Mesendoderm (in vitro differentiated cells): ENCODE data around the gene USPL1.

ENCODE experiments used
- DNase-seq: peaks from one replicate; pipeline ENCODE4 v3.0.0; 2013
- H2AK5ac ChIP-seq: 2 replicates; pipeline ENCODE4 v1.6.1; 2013; ENCODE audit warnings: low read length, inconsistent platforms
- H2BK120ac ChIP-seq: 2 replicates; pipeline ENCODE4 v1.6.1; 2013; ENCODE audit warnings: low read depth, mild to moderate bottlenecking, low read length, moderate library complexity, mixed read lengths
- H2BK15ac ChIP-seq: replicated peaks from 2 replicates; pipeline ENCODE4 v1.6.1; 2013; ENCODE audit warnings: low read depth, mild to moderate bottlenecking, moderate library complexity
- H2BK5ac ChIP-seq: 2 replicates; pipeline ENCODE4 v1.6.1; 2013; ENCODE audit warnings: low read length, inconsistent platforms
- H3K18ac ChIP-seq: 2 replicates; pipeline ENCODE4 v1.6.1; 2013; ENCODE audit warnings: mild to moderate bottlenecking, low read length, mixed read lengths
- H3K23ac ChIP-seq: one replicate; pipeline ENCODE4 v1.6.1; 2013; ENCODE audit warnings: low read length
- H3K27ac ChIP-seq: 2 replicates; pipeline ENCODE4 v1.5.1; 2013; ENCODE audit warnings: low read depth, mild to moderate bottlenecking, inconsistent platforms, low read length, moderate library complexity
- H3K27me3 ChIP-seq: 2 replicates; pipeline ENCODE4 v1.6.1; 2013; ENCODE audit warnings: low read length, control low read depth, mild to moderate bottlenecking, inconsistent platforms; ENCODE audit not compliant: insufficient read depth, poor library complexity
- H3K36me3 ChIP-seq: 2 replicates; pipeline ENCODE4 v1.6.1; 2013; ENCODE audit warnings: low read length, inconsistent platforms; ENCODE audit not compliant: control insufficient read depth, insufficient read depth
- H3K4ac ChIP-seq: one replicate; pipeline ENCODE4 v1.6.1; 2013; ENCODE audit warnings: low read depth, mild to moderate bottlenecking, low read length, moderate library complexity
- H3K4me1 ChIP-seq: 2 replicates; pipeline ENCODE4 v1.6.1; 2013; ENCODE audit warnings: low read depth, low read length, inconsistent platforms; ENCODE audit not compliant: control insufficient read depth
- H3K4me2 ChIP-seq: 2 replicates; pipeline ENCODE4 v1.6.1; 2013; ENCODE audit warnings: low read length
- H3K4me3 ChIP-seq: 2 replicates; pipeline ENCODE4 v1.5.1; 2013; ENCODE audit warnings: mild to moderate bottlenecking, low read length
- H3K56ac ChIP-seq: one replicate; pipeline ENCODE4 v1.6.1; 2013; ENCODE audit warnings: low read length
- H3K79me1 ChIP-seq: 2 replicates; pipeline ENCODE4 v1.6.1; 2013; ENCODE audit warnings: low read length, inconsistent platforms
- H3K79me2 ChIP-seq: 2 replicates; pipeline ENCODE4 v1.6.1; 2013; ENCODE audit warnings: mild to moderate bottlenecking, low read length; ENCODE audit not compliant: control insufficient read depth, insufficient read depth
- H3K9ac ChIP-seq: 2 replicates; pipeline ENCODE4 v1.6.1; 2013; ENCODE audit warnings: low read length, inconsistent platforms
- H4K5ac ChIP-seq: one replicate; pipeline ENCODE4 v1.6.1; 2013; ENCODE audit warnings: low read length
- H4K8ac ChIP-seq: one replicate; pipeline ENCODE4 v1.6.1; 2013; ENCODE audit warnings: low read depth, mild to moderate bottlenecking, control low read depth, low read length, moderate library complexity
- WGBS: extraction: QIAGEN DNeasy Blood & Tissue Kit; methylation state at CpG from one replicate; pipeline ENCODE4 v1.1.7; 2013; ENCODE audit warnings: low lambda C conversion rate, missing lambda C conversion rate; ENCODE audit not compliant: insufficient coverage; ENCODE audit errors: extremely low coverage; 5-methylcytosine and 5-hydroxymethylcytosine counted together

The USPL1 gene

DNA sequence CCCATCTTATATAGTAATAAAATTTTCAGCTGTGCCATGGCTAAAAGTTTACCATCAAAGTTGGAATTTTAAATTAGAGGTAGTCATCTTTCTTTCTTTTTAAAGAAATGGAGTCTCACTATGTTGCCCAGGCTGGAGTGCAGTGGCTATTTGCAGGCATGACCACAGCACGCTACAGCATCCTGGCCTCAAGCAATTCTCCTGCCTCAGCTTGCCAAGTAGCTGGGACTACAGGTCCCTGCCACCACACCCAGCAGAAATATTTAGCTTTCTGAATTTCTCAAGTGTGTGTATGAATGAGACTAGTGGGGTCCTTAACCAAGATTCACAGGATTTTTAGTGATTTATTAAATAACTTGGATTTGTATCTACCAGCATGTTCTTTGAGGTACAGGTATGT lies 30.5 kb upstream of the USPL1 start:
- H3K4me3 ChIP-seq = no peak overlapping the region
- no peaks in the 10 kb centered on the region for H3K79me1 ChIP-seq
- H3K23ac ChIP-seq = no peak overlapping the region
- H3K36me3 ChIP-seq = no peaks in the 10 kb centered on the region
- no peak overlapping the region for H3K27ac ChIP-seq
- H4K8ac ChIP-seq = no peak overlapping the region
- H2BK15ac ChIP-seq = no peak overlapping the region
- WGBS = no CpG with 5 or more reads among the region's 1 CpG
- H3K79me2 ChIP-seq = no peaks in the 10 kb centered on the region
- H4K5ac ChIP-seq = no peak overlapping the region
- no peak overlapping the region for H2BK120ac ChIP-seq
- no peak overlapping the region for H2BK5ac ChIP-seq
- H3K27me3 ChIP-seq = no peaks in the 10 kb centered on the region
- H3K18ac ChIP-seq = no peak overlapping the region
- H3K56ac ChIP-seq = no peak overlapping the region
- DNase-seq = no peak
- H2AK5ac ChIP-seq = no peak overlapping the region
- no peak overlapping the region for H3K9ac ChIP-seq
- no peak overlapping the region for H3K4me2 ChIP-seq
- no peaks in the 10 kb centered on the region for H3K4me1 ChIP-seq
- no peak overlapping the region for H3K4ac ChIP-seq

DNA sequence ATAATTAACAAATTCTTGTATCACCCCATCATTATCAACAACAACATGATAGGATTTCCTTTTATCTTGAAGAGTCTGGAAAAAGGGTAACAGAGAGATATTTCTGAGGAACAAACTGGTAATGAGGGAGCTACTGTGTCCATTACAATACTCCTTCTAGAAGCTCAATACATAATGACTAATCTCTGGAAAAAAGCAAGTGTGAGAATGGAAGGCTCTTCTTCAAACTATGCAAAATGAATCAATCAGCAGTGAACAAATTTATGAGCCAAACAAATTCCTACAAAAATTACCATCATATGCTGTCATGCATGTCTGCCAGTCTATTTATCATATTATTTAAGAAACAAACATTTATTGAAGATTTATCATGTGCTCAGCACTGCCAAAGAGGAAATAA lies 30.0 kb upstream of the USPL1 start:
- no peaks in the 10 kb centered on the region for H3K79me1 ChIP-seq
- no peaks in the 10 kb centered on the region for H3K36me3 ChIP-seq
- no peaks in the 10 kb centered on the region for H3K79me2 ChIP-seq
- no peak overlapping the region for H2BK120ac ChIP-seq
- H2BK5ac ChIP-seq = no peak overlapping the region
- DNase-seq = no peak
- H4K5ac ChIP-seq = no peak overlapping the region
- no peak overlapping the region for H3K9ac ChIP-seq
- no peaks in the 10 kb centered on the region for H3K4me1 ChIP-seq
- H2BK15ac ChIP-seq = no peak overlapping the region
- H3K4me2 ChIP-seq = no peak overlapping the region
- H3K4ac ChIP-seq = no peak overlapping the region
- no peak overlapping the region for H2AK5ac ChIP-seq
- no peak overlapping the region for H3K4me3 ChIP-seq
- no peak overlapping the region for H4K8ac ChIP-seq
- H3K27ac ChIP-seq = no peak overlapping the region
- H3K56ac ChIP-seq = no peak overlapping the region
- no peak overlapping the region for H3K23ac ChIP-seq
- no peaks in the 10 kb centered on the region for H3K27me3 ChIP-seq
- no peak overlapping the region for H3K18ac ChIP-seq

DNA sequence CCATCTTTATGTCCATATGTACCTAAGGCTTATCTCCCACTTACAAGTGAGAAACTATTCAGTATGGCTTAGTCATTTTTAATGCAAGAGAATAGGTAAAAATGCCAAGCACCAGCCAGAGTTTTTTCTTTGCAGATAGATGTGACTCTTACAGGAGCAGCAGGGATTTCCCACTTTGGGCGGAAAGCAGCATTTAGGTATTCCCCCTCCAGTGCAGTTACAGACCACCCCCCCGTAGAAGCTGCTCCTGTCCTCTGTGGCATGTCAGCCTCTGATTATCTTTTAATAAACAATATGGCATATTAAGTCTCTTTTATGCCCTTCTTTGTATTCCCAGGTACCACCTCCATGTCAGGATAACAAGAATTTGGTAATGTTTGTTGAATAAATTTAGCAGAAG lies 24.7 kb upstream of the USPL1 start:
- Histone ChIP-seq H3K79me2 (no peaks in the 10 kb centered on the region), H2BK5ac (no peak overlapping the region), H2BK15ac (no peak overlapping the region), H3K56ac (no peak overlapping the region), H3K4ac (no peak overlapping the region), H3K27me3 (no peaks in the 10 kb centered on the region), H3K4me1 (peaks cover 2% of the 10 kb centered on the region), H3K36me3 (no peaks in the 10 kb centered on the region), H4K5ac (no peak overlapping the region), H3K4me3 (no peak overlapping the region), H3K18ac (no peak overlapping the region), H4K8ac (no peak overlapping the region), H2AK5ac (no peak overlapping the region), H3K4me2 (no peak overlapping the region), H3K23ac (no peak overlapping the region), H3K79me1 (no peaks in the 10 kb centered on the region), H3K27ac (no peak overlapping the region), H3K9ac (no peak overlapping the region), H2BK120ac (no peak overlapping the region)
- no CpG with 5 or more reads among the region's 2 CpGs for WGBS
- no peak for DNase-seq

DNA sequence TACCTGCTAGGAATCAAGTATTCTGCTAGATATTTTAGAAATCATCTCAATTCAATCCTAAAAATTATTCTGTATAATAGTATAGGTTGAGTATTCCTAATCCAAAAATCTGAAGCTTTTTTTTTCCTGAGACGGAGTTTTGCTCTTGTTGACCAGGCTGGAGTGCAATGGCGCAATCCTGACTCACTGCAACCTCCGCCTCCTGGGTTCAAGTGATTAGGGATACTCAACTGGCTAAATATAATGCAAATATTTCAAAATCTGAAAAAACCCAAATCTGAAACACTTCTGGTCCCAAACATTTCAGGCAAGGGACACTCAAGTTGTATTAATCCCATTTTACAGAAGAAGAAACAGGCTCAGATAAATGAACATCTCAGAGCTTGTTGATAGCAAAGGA lies 17.2 kb upstream of the USPL1 start:
- Histone ChIP-seq H3K27ac (no peak overlapping the region), H3K27me3 (no peaks in the 10 kb centered on the region), H3K36me3 (no peaks in the 10 kb centered on the region), H3K9ac (no peak overlapping the region), H4K8ac (no peak overlapping the region), H3K4me3 (no peak overlapping the region), H3K56ac (no peak overlapping the region), H3K4me2 (no peak overlapping the region), H3K79me2 (no peaks in the 10 kb centered on the region), H2BK15ac (no peak overlapping the region), H3K18ac (no peak overlapping the region), H2BK5ac (no peak overlapping the region), H4K5ac (no peak overlapping the region), H2BK120ac (no peak overlapping the region), H3K4ac (no peak overlapping the region), H3K4me1 (peaks cover 2% of the 10 kb centered on the region), H3K23ac (no peak overlapping the region), H2AK5ac (no peak overlapping the region), H3K79me1 (no peaks in the 10 kb centered on the region)
- no peak for DNase-seq
- no CpG with 5 or more reads among the region's 3 CpGs for WGBS

DNA sequence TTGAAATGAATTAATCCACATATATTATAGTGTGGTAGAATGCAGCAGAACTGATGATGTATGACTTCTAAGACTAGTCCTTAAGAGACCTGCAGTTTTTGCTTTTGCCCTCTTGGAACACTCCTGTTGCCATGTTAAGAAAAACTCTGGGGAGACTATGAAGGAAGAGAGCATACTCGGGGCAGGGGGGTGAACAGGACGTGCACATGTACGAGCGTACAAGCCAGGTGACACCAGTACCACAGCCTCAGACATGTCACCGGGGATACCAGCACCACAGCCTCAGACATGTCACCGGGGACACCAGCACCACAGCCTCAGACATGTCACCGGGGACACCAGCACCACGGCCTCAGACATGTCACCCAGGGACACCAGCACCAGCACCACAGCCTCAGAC lies 15.9 kb upstream of the USPL1 start:
- Histone ChIP-seq H2BK120ac (no peak overlapping the region), H3K27me3 (no peaks in the 10 kb centered on the region), H3K79me2 (no peaks in the 10 kb centered on the region), H3K79me1 (no peaks in the 10 kb centered on the region), H3K18ac (no peak overlapping the region), H3K4ac (no peak overlapping the region), H3K36me3 (no peaks in the 10 kb centered on the region), H3K9ac (no peak overlapping the region), H3K4me3 (no peak overlapping the region), H3K23ac (no peak overlapping the region), H3K56ac (no peak overlapping the region), H4K8ac (no peak overlapping the region), H2AK5ac (no peak overlapping the region), H3K4me1 (peaks cover 2% of the 10 kb centered on the region), H4K5ac (no peak overlapping the region), H3K27ac (no peak overlapping the region), H3K4me2 (no peak overlapping the region), H2BK5ac (no peak overlapping the region), H2BK15ac (no peak overlapping the region)
- no peak for DNase-seq
- no CpG with 5 or more reads among the region's 8 CpGs for WGBS

DNA sequence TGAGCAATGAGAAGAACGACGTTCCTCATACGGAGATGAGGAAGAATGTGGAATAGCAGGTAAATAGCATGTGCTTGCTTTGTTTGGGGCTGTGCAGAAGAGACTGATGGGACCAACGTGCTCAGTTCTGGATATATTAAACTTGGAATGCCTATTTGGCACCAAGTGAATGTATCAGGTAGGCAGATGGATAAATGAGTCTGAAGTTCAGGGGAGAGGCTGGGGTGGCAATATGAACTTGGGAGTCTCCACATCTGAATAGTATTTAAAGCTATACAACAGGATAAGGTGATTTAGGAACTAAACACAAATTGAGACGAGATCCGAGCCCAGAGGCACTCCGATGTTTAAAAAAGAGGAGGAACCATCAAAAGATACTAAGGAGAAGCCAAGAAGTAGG lies 12.7 kb upstream of the USPL1 start:
- Histone ChIP-seq H3K36me3 (no peaks in the 10 kb centered on the region), H3K18ac (no peak overlapping the region), H3K9ac (no peak overlapping the region), H3K4me3 (no peak overlapping the region), H4K5ac (no peak overlapping the region), H2BK15ac (no peak overlapping the region), H3K79me1 (no peaks in the 10 kb centered on the region), H3K27me3 (no peaks in the 10 kb centered on the region), H3K4me2 (no peak overlapping the region), H3K56ac (no peak overlapping the region), H3K23ac (no peak overlapping the region), H2BK5ac (no peak overlapping the region), H4K8ac (no peak overlapping the region), H3K27ac (no peak overlapping the region), H3K79me2 (no peaks in the 10 kb centered on the region), H2BK120ac (no peak overlapping the region), H3K4me1 (no peaks in the 10 kb centered on the region), H2AK5ac (no peak overlapping the region), H3K4ac (no peak overlapping the region)
- no peak for DNase-seq
- WGBS = no CpG with 5 or more reads among the region's 7 CpGs
